ENCODE data around the gene MRGPRF.

The MRGPRF gene

DNA sequence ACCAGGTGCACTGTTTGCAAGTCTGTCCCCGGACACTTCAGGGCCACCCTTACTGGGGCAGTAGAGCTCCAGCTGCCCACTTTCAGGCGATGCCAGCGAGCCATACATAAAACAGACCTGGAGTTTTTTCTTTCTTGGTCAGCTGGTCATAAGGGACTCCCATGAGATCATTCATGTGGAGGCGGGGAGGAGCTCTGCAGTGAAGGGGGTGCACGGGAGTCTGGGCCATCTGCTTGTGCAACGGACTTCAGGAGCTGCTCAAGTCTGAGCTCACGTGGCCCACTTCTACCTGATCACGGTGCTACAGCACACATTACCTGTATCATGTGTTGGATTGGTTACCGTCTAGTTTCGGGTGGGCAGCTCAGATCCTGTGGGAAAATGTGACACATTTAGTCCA is 9.2 kb upstream of the MRGPRF start:
- no peak for DNase-seq (ENCODE audit: low read depth)

DNA sequence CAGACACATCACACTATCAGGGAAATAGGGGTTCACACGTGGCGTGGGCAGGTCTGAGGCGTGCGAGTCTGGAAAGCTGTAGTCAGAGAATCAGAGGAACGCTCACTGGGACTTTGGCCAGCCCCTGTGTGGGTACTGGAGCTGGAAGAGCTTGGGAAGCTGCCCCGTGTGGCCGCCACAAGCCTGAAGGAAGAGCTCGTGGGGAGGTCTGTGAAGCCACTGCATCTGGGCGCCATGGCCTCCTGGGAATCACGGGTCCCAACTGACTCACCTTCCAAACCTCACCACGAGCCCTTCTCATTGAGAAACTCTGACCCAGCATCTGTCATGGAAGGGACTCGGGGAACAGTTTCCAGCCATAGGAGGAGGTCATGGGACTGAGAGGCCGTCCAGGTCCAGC is 5.9 kb upstream of the MRGPRF start:
- no peak for DNase-seq (ENCODE audit: low read depth)

DNA sequence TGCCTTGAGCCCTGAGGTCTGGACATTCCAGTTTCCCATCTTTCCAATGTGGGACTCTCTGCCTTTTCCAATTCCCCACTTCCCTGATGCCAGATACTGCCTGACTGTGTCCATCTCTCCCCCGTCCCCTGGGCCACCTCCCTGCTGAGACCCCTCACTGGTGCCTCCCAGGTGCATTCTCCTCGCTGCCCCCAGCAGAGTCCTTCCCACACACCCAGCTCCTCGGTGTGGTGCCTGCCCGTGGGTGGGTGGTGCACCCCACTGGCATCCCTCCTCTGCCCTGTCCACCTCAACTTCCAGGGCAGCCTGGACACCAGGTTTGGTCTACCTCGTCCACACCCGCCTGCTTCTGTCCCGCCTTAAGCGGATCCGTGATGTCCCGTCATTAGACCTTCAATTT is 4.9 kb upstream of the MRGPRF start:
- no peak for DNase-seq (ENCODE audit: low read depth)

DNA sequence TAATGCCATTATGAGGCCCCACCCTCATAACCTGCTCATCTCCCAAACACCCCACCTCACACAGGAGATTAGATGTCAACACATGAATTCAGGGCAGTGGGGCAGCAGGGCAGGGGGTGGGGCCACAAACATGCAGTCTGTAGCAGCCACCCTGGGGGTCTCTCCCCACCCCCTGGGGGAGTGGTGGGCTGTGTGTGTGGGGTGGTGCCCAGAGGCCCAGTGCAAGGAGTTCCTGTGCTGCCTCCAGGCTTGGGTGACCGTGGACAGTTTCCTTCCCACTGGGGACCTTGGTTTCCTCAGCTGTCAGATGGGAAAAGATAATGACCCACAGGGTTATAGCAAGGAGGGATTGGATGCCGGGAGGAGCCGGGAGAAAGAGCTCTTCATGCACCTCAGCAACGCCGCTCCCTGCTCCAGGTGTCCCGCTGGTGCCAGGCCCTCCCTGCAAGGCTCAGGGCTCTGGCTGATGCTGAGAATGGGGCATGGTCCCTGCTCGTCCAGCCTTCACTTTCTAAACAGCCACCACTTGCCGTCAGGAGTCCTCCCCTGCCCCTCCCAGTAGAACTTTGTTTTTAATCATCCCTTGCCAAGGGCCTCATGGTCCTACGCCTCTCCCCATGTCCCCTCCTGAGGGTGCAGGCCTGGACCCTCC is 2.0 kb upstream of the MRGPRF start:
- no peak for DNase-seq (ENCODE audit: low read depth)

DNA sequence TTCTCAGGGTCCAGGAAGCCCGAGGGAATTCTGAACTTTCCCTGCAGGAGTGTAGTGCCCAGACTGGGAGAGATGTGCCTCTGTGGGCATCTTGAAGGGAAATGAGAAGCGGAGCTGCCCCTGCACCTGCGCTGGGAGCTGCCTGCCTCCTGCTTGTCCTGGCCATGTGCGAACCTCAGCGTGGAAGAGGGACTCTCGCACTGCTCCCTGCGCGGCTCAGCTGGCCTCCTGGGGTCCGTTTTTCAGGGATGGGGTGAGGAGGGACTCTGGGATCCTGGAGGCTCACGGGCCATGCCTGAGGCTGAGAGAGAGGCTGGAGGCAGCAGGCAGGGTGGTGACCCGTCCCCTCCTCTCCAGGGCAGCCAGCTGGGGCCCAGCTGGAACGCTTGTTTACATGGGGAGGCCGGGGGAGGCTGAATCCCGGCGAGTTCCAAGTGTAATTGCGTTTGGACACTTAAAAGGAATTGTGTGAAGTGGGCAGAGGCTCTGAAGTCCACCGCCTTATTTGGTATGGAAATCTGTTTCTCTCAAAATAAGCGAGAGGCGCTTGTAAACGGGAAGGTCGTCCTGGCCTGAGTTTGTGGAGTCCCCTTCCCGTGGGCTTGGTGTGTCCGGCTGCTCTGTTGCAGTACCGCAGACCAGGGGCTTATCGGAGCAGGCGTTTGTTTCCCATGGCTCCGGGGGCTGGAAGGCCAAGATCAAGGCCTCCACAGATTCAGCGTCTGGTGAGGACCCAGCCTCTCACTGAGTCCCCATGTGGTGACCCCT is 1.2 kb upstream of the MRGPRF start:
- DNase-seq (ENCODE audit: low read depth), result no peak

DNA sequence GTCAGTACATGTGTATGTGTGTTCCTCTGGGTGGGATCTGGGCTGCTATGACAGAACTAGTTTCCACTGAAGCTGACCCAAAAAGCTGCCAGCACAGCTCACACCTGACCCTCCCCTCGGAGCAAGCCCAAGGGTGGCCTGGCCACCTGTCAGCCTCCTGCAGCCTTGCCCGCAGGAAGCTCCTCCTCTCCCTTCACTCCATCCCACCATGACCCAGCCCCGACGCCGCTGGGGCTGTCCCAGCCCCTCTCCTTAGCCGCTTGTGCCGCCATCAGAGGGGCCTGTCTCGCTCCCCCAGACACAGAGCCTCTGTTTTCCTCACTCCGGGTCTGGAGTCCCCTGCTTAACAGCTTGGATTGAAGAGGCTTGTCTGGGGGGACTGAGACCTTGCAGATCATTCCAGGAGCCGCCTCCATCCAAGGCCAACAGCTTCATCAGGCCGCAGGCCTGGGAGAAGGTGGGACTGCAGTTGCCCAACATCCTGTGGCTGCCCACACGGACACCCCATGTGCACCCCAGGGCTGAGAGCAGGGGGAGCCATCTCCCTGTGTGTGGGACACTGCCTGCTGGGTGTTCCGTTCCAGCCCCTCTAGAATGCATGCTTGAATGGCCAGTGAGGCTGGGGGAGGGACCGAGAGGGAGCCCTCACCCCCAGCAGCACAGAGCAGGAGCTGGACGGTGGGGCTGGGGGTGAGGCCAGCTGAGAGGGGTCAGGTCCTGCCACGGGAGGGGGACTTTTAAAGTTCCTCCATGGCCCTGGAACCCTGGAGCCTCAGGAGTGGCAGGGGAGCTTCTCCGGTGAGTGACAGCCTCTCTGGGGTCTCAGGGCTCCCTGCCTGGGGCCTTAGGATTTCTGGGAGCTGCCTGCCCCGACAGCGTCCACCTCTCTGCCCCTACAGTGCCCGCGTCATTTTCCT is 696 bp downstream of the MRGPRF start:
- DNase-seq (ENCODE audit: low read depth), result no peak

DNA sequence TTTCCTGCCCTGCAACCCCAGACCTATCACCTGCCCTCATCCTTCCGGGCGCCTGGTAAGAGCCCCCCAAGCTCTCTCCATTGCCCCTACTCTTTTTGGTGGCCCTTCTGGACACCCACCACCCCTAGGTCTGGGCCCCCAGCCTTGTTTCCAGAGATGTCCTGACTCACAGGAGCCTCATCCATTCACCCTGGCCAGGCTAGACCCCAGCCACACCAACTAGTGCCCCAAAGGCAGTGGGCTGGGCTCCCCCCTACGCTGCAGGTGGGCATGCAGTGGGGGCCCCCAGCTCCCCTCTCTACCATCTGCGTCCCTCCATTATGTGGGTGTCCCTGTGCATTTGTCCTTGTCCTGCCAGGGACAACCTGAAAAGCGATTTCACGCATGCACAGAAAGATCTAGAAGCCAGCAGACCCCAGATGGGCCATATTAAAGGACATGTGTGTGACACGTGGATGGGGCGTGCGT is 1.4 kb downstream of the MRGPRF start:
- DNase-seq (ENCODE audit: low read depth), result no peak

DNA sequence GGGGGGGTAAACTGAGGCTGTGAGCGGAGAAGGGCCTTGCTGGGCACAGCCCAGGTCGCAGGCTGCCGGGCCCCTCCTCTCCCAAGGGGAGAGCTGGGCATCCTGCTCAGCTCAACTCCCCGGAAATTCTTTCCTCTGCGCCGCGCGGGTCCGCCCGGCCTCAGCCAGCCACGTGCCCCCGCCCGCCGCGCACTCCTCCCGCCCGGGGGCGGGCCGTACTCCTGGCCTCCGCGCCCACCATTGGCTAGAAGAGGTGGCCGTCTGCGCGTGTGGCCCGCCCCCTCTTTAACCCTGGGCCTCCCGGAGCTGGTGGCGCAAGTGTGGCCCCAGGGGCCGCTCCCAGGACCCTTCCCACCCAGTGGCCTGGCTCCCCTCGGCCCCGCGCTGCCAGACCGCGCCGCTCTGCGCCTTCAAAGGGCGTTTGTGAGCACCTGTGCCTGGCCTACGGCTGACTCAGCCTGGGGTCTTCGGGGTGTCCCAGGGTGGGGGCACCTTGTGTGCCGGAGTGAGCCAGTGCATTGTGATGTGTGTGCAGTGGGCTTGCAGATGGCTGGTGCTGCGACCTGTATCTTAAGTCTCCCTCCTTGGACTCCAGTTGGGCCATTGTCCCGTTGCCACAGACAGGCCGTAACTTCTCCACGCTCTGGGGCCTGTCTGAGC is 2.0 kb downstream of the MRGPRF start:
- DNase-seq (ENCODE audit: low read depth), result peak; percentile 7

DNA sequence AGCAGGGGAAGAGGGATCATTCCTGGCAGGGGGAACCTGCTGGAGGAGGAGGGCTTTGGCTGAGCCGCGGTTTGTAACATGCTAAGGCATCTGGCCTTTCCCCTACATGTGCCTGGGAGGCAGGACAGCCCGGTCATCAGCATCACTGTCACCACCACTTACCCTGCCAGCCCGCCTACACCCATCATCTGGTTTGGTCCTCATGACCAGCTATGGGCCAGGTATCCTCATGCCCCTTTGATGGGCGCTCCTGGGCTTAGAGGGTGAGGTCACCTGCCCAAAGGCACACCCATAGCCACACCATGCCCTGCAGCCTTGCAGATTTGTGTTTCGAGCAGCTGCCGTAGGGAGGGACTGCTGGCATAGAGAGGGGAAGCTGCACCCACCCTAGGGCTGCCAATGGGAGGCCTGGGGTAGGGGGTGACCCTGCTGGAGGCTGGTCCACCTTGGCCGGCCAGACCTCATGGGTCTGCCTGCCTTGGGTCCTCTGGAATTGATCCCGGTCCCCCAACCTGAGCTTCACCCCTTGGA is 2.6 kb downstream of the MRGPRF start:
- DNase-seq (ENCODE audit: low read depth), result no peak

DNA sequence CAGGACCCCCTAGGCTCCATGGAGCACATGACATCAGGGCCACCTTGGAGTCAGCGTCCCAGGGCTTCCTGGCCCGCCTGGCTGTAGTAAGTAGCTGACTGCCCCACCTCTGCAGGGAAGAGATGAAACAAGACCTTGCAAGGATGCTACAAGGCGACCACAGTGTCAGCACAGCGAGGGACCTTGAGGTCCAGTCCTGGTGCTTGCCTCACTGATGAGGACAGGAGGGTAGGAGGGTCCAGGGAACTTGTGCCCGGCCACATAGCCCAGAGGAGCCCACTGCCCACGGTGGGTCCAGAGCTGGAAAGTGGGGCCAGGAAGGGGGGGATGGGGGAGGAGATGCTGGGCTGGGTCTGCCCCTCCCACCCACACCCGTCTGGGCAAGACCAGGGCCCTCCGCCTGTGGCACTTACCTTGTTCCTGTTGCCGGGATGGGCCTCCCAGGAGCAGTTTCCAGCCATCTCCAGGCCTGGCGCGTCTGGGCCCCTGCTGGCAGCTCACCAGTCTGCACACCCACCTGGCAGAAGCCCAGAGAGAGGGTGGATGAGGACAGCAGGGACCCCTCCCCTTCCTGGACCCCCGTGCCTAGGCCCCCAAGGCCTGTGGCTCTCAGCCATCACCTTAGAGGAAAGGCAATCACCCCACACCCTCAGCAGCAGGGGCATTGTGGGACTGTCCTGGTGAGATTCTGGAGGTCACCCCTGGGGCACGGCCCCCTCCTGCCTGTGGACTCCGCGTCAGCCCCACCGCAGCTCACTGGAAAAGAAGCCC is 3.4 kb downstream of the MRGPRF start:
- DNase-seq (ENCODE audit: low read depth), result no peak

DNA sequence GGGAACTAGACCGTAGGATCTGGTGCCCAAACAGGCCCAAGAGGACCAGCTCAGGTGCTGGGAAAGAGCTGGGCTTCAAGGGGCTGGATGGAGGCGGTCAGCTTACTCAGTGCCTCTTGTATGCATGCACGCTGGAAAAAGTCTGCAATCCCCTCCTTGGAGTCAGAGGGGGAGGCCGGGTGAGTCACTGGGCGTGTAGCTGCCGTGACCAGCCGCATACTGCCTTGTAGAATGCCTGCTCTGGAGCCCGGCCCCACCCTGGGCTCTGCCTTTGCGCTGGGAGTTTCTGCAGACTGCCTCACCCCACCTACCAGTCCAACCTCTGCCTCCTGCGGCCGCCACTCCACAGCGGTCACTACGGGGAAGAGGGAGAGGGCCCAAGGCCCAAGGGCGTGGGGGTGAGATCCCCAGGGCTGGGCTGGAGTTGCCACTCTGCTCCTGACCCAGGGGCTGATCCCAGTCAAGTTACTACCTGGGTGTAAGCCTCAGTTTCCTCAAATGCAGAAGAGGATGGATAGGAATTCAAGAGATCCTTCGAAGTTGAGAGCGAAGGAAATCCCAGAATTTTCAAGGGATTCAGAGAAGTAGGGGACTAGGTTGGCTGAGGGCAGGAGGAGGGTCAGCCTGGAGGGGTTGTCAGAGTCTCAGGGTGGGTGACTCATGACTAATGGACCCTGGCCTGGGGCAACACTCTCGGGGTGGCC is 4.2 kb downstream of the MRGPRF start:
- DNase-seq (ENCODE audit: low read depth), result no peak

DNA sequence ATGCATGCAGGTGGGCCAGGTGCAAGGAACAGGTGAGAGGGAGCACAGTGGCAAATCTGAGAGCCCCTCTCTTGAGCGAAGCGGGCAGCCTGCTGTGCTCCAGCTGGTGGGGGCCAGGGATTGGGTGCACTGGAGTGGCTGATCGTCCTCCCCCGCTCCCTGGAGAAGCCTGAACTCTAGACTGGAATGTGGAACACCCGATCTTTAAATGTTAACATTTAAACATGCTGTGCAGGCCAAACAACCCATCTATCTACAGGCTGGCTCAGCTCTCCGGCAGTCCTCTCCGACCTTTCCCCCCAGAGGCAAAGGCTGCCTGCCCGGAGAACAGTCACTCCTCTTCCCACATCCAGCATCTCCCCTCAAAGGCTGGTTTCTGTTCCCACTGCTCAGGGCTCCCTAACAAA is 5.1 kb downstream of the MRGPRF start:
- no peak for DNase-seq (ENCODE audit: low read depth)

DNA sequence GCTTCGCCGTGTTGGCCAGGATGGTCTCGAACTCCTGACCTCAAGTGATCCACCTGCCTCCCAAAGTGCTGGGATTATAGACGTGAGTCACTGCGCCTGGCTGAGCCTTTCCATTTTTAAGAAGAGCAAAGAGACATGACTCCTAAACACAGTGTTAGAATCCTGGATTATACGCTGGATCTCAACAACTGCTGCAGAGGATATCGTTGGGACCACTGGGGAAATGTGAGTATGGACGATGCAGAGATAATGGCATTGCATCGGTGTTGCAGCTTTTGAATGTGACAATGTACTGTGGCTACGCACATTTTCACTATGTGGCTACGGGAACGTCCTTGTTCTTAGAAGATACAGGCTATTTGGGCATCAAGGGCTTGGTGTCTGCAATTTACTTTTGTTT is 6.2 kb downstream of the MRGPRF start:
- DNase-seq (ENCODE audit: low read depth), result no peak

DNA sequence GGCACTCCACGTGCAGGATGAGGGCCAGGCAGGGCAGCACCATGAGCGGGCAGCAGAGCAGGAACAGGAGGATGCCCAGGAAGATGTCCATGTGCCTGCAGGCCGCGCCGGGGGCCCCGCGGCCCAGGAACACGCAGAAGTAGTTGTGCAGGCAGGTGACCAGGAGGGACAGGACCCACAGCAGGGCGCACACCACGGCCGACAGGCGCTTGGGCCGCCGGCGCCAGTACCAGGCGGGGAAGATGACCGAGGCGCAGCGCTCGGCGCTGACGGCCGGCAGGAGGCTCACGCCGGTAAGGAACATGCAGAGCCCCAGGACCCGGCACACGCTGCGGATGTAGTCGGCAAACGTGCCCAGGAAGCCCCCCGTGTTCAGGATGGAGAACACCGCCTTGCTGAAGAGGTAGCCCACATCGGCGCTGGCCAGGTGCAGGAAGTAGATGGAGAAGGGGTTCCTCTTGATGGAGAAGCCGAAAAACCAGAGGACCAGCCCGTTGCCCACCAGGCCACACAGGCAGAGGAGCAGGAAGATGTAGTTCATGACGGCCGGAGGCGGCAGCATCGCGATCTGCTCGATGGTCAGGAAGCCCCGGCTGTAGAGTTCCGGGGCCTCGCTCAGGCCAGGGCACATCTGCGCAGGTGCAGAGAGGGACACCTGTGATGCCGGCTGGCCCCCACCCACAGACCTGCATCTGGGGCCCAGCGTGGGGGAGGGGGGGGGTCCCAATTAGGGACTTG is 7.2 kb downstream of the MRGPRF start:
- no peak for DNase-seq (ENCODE audit: low read depth)

DNA sequence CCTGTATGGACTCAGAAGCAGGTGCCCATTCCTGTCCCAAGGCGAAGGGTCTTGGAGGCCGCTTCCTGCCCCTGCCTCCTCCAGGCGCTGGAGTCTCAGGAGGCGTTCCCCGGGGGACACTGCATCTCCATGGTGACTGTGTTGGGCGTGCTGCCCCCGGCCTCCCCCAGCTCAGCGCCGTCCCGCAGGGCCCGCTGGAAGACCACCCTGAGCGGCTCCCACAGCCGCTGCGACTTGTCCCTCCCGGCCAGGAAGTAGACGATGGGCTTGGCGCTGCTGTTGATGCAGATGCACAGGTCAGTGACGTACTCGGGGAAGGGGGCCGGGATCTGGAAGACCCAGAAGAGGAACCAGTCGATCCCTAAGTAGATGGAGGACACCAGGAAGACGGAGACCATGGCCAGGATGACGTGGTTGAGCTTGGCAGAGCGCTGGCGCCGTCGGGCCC is 7.8 kb downstream of the MRGPRF start:
- DNase-seq (ENCODE audit: low read depth), result no peak

DNA sequence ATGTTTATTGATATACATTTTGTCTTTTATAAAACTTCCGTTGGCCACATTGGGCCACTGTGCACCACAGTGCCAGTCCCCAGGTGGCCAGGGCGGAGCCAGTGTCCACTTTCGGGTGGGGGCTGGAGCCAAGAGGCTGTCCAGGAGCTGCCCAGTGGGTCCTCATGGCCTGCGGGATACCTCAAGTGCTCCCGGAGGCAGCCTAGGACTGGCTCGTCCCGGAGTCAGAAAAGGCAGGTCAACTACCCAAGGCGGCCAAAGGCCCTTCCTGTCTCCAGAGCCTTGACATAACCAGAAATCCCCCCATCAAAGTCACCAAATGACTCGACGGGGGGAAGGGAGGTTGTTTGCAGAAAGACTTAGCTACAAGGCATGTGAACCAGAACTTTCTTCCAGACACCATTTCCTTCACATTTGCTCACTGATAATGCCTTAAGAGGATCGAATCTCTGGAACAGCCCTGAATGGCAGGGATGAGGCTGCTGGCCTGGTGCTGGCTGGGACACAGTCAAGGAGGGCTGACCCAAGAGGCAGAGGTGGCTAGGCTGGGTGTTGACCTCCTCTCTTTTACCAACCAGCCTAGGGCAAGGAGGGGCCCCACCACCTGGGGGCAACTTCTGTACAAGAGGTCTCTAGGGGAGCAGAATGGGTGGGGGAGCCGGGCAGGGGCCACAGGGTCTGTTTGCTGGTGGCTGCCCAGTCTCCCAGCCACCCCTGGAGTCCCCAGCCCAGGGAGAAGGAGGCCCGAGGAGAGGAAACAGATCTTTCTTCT is 8.4 kb downstream of the MRGPRF start:
- no peak for DNase-seq (ENCODE audit: low read depth)

DNA sequence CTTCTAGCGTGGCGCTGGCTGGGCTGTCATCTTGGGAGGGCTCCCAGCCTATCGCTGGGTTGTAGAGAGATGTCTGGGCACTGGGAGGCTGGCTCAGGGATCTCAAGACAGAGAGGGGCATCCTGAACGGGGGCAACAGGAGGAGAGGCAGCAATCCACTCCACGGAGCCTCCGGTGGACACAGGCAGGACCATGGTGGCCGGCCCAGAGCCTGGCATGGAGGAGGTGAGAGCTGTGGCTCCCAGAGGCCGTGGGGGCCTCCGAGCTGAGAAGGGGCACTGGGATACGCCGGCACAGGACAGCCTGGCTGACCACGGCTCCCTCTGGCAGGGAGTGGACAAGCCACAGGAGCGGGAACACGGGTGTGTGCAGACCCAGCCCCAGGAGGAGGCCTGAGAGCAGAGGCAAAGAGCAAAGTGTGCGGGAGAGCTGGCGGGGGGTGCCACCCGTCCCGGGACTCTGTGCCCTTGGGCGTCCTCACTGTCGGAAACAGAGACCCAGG is 9.1 kb downstream of the MRGPRF start:
- no peak for DNase-seq (ENCODE audit: low read depth)

DNA sequence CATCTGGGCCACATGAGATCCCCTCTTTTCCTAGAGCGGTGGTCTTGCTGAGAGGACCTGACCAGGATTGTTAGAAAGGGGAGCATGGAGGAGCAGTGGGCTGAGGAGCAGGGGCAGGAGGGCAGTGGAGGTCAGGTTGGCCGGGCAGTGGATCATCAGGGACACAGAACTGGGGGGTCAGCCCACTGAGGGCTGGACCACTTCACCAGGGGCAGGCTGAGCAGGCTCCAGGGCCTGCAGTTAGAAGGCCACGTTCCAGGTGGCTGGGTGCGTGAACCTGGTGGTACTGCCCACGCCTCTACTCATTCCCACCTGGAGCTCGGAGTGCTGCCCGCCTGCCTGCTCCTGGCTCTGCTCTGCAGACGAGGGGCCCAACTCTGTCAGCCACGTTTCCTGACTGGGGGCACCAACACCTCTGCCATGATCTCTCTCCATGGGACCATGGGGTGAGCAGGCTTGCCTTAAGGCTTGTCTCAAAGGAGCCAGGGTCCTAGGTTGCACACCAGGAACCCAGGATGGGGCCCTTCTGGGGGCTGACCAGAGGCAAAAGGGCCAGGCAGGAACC is 9.7 kb downstream of the MRGPRF start:
- no peak for DNase-seq (ENCODE audit: low read depth)
